NOMO-1 (cell line): ENCODE results near the gene XPC.

Experiments
- DNase-seq, 2 experiments: peaks; one replicate each; lab custom pipeline; 2025; ENCODE audit not compliant: unreplicated experiment in 2 of 2; lab: John Stamatoyannopoulos, UW

The XPC gene

DNA sequence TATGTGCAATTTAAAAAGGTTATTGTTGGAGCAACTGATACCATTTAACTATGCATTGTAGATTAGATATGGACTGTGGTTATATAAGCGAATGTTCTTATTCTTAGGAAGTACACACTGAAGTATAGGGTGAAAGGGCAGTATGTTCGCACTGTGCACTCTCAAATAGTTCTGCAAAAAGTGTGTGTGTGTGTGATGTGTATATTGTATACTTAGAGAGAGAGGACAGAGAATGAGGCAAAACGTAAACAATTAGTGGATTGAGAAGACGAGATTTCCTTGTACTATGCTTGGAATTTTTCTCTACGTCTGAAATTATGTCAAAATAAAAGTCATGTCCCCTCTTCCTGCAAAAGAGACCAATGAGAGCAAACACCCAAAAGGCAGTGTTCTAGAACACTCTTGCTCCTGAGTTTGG is 30.6 kb upstream of the XPC start:
- no peak for DNase-seq

DNA sequence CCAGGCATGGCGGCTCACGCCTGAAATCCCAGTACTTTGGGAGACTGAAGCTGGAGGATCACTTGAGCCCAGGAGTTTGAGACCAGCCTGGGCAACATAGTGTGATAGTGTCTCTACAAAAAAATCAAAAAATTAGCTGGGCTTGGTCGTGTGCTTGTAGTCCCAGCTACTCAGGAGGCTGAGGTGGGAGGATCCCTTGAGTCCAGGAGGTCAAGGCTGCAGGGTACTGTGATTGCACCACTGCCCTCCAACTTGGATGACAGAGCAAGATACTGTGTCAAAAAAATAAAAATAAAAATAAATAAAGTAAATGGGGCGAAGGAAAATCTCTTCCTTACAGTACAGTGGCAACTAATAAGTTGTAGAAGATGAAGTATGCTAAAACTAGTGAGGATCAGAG is 29.8 kb upstream of the XPC start:
- no peak for DNase-seq

DNA sequence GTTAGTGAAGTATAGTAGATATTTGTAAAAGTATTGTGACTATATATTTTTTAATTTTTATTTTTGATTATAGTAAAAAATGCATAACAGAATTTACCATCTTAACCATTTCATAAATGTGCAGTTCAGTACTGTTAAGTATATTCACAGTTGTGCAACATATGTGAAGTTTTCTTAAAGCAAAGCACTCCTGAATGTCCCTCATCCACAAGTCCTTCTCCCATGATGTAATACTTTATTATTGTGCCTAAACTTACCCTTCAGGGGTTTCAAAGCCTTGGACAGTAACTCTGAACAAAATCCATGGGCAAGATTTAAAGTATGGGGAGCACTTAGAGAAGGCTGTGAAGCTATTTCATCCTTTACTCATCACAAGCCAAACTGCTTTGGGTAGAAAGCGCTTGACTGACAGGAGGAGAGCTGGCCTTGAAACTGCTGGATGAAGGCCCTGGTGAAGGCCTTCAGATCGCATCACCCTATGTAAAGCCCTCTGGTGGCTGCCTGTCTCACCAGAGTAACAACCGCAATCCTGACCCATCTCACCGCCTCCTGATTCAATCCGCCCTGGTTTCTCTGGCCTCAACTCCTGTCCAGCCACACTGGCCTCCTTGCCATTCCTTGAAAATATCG is 28.3 kb upstream of the XPC start:
- DNase-seq: no peak

DNA sequence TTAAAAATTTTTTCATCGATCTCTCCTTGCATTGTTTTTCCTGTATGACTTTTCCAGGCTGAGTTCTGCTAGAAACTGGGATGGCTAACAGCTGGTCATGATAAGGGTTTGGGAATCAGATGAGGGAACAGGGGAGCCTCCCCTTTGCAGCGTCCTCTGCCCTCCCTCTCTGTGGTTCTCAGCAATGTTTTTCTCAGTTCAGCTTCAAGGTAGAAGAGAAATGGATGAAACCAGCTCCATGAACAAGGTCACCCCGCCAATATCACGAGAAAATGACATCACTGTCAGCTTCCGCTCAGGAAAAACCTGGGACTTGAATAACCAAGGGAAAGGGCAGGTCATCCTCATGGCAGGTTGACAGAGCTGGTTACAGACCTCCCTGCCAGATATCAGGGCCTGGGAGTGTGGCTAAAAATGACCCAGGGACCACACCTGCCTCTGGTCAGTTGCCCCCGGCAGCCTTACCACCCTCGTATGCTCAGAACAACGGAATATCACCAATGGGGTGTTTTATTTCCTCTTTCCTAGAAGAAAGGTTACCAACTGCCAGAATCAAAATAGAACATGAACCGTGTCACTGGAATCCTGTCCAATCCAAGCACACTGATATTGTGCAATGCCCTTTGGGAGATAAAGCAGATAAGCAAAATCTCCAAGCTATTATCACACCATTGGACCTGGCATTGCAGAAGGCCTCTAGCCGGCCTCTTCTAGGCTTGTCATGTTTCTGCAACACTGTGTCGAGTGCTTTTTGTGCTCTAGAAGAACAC is 26.3 kb upstream of the XPC start:
- DNase-seq: peak; percentile 68 to 93

DNA sequence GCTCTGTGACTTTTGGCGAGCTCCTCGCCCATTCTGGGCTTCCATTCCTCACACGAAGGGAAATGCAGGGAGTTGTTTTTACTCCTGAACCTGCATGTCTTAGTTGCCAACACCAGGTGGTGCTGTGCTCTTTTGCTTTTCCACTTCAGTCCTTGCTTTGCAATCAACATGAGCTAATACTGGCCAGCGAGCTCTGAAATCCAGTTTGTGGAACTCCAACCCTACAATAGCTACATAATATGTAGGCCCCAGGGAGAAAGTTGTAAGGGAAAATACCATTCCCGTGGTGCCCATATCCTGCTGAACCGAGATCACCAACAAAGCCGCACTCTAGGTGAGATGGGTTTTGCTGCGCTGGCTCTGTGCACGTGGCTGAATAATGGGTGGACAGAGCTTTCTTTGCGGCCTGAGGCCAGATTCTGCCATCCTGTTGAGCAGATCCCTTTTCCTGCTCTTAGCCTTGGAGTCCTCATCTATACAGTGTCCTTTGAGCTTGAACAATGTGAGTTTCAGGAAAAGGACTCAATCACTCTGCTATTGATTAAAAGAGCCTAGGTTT is 25.2 kb upstream of the XPC start:
- peak; percentile 55 to 84 for DNase-seq

DNA sequence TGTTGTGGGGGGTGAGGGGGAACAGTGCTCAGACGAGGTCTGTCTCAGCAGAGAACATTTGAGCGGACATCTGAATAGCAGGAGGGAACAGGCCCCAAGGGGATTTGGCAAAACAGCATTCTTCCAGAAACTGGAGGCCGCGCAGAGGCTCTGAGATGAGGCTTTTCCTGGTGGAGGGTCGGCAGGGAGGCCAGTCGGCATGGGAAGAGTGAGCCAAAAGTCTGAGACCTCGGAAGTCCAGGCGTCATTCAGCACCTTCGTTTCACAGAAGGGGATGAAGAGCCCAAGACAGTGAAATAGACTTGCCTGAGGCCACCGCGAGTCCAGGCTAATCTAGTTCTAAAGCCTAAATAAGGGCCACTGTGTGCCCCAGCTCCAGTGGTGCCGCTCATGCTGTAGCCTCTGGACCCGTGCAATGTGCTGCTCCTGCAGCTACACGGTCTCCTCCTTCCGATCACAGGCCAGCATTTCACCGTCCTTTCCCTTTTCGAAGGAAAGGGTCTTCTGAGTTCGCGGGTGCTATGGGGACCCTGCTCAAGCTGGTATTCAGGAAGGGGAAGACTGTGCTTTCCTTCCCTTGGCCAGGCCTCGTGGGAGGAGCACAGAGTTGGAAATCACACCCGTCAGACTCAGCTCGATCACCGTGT is 24.6 kb upstream of the XPC start:
- DNase-seq: no peak

DNA sequence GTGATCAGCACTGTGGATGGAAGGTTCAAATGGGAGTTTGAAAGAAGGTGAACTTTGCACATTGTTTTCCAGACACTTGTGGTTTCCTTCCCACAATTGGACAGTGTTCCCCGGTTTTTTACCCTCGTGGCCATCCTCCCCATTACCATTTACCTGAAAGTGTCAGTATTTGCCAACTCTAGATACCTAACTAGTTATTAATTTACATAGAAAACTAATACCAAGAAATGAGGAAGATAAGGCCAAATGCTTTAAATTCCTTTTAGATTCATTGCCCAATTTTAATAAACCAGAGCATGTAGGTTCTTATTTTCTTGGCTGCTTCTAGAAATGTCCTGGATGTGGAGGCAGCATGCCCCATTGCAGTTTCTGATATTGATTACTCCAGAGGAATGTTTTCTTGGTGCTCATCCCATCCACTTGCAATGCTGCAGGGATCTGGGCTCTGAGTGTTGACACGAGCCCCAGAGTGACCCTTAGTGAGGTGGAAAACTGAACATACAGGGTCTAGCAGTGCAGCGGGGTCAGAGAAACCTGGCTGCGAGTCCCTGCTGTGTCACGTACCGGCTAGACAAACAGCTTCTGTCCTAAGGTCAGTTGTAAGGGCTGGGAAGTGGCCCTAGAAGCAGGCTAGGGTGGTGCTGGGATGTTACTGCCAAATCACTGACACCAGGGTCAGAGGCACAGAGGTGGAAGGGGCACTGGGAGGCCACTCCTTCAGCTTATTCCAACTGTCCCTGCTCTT is 23.7 kb upstream of the XPC start:
- no peak for DNase-seq

DNA sequence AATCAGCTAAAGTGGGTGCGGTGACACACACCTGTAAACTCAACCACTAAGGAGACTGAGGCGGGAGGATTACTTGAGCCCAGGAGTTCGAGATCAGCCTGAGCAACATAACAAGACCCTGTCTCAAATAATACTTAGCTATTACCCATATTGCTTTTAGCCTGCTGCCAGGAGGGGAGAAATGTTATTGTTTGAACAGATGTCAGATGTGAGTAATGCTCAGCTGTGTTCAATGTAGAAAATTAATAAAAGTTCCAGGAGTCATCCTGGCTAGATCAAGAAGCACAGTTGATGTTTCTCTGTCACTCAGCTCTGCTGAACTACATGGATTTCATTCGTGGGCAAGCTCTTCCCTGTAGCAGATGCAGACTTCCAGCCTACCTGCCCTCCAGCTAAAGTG is 22.4 kb upstream of the XPC start:
- DNase-seq: no peak

DNA sequence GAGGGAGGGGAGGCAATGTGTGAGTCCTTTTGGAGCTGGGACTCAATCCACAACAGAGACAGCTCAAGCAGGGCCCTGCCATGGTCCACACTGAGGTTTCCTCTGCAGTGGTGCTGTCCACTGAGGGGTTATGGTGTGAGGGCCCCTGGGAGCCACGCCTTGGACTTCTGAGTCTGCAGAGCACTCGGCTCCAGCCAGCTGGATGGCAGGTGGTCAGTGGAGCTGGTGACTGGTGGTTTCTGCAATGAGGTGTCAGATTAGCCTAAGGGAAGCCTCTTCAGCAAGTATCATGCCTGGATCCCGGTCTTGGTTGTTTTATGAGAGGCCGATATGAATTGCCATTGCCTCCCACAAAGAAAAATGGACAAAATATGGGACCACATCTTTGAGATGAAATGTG is 21.9 kb upstream of the XPC start:
- no peak for DNase-seq

DNA sequence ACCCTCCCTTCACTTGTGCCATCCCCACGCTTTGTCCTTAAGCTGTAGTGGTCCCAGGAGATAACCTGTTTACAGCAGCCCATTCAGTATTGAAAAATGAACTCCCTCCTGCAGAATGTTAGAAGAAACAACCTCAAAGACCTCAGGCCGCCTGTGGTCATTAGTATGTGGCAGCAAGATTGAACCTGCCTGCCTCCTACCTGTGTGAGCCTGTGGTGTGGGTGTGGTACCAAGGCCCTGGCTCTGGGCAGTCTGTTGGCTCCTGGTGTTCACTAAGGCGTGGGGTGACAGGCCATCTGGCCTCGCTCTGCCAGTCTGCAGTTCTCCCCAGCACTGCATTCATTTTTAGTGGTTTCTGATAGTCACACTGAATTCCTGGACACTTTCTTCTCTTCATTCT is 21.2 kb upstream of the XPC start:
- no peak for DNase-seq

DNA sequence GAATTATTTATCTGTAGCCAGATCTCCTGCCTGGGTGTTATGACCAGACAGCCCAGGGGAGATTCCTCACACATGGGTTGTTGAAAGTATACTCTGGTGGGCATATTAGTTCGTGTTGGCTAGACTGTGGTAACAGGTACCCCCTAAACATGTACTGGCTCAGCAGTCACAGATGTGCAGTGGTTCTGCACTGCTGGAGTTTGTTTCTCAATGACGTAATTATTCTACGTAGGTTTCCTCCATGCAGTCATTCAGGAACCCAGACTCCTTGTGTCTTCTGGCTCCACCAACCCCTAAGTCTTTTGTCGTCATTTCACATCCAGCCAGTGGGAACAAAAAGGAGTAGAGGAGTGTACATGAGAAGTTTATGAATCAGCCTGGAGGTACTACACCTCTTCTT is 16.5 kb upstream of the XPC start:
- no peak for DNase-seq

DNA sequence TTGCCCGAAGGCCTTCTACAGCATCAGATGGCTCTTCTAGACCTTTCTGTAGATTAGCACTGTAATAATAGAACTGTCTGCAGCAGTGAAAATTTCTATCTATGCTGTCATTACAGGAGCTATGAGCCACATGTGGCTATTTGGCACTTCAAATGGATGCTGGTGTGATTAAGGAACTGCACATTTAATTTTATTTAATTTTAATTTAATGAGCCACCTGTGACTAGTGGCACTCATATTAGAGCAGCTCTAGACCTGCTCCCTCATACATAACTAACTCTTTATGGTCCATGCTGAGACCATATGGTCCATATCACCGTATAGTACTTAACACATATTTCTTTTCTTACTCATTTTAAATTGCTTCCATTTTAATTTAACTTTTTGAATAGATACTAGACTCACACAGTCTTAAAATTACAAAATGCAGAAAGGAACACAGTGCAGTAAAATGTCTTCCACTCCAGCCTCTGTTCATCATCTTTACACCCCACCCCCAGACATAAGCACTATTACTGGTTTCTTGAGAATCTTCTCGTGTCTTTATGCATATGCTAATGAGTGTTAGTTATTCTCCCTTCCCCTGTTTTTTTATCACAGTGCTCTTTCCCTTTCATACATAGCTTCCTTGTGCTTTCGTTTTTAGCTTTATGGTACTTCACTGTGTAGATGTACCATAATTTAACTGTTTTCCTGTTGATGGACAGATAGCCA is 9.8 kb upstream of the XPC start:
- no peak for DNase-seq

DNA sequence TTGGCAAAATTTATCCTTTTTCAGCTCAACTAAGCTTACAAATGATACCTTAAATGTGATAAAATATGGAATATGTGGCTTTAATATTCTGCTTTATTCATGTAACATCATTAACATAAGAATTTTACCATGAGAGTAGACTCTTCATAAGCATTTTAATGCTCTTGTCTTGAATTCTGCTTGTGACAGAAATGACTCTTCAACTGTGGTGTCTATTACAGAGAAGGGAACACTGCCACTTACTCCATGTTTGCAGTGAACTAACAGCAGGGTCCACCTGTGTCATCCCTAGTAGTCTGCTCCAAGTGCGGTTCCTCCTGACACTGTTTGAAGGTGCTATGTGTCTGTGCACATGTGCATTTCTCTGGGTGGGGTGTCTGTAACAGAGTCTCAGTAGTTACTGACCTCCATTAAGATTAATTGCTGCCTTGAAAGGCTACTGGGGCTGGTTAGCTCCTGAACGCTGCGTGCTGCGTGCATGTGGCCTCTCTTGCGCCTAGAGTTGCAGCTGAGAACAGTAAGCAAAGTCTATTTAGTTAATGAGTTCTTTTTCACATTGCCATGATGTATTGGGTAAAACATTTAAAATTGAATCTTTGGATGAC is 8.6 kb upstream of the XPC start:
- DNase-seq: no peak

DNA sequence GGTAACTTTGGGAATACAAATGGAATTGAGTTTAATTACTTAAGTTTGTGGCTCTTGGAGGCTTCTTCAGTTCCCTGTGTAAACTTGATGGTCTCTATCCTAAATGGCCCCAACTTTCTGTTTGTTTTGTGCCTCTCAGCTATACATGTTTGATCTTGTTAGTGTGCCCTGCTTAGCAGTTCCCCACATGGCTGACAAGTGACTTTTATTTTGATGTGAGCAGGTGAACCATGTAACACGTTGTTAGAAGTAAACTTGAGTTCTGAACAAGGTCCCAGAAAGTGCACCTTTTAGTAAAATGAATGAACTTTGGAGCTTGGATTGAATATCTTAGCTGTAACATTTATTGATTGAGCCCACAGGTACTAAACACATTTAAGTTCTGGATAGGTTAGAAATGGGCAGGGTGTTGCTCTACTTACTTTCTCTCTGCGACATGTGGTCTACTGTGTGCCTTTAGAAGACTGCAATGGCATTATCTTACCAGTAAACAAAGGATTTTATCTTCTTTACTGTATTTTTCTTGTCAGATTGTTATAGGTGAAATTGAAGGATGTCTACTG is 4.7 kb upstream of the XPC start:
- no peak for DNase-seq

DNA sequence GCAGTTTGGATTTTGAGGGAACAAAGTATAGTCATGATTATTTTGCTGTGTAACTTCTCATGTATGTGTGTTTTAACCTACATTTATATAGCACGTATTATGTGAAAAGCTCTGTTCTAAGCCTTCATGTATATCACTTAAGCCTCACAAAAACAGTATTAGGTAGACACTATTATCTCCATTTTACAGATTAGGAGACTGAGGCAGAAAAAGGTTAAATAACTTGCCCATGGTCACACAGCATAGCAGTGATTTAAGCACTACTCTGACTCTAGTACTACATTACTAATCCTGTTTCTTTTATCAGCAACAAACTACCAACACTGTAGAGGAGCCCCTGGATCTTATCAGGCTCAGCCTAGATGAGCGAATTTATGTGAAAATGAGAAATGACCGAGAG is 2.9 kb upstream of the XPC start:
- no peak for DNase-seq

DNA sequence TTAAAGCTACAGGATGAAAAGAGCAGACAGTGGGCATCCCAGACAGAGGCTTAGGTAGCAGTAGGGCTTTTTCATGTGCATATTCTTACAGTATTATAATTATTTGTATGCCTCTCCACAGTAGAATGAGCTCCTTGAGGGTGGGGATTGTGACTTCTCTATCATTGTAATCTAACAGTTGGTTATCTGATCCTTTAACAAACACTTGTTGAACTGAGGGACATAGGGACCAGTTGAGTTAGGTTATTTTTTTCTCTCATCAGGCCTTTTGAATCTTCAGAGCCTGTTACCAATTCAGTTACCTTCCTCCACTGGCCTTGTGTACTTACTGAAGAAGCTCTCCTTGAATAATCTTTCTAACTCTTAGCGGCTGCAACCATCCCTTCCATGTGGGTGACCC is 1.4 kb upstream of the XPC start:
- no peak for DNase-seq

DNA sequence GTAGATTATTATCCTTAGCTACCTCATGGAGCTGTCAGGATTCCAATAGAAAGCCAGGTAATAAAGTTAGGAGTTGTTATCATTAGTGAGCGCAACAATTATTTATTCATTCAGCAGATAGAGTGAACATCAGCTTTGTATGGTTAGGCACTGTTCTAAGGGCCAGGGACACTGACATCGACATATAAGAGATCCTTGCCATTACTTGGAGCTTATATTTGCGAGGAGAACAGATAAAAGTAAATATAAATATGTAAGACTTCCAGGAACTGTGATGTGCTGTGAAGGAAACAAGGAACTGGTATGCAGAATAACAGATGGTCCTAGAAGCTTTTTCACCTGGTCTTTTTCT is 689 bp upstream of the XPC start:
- DNase-seq: peak in 1 of 2 experiments; percentile 26

DNA sequence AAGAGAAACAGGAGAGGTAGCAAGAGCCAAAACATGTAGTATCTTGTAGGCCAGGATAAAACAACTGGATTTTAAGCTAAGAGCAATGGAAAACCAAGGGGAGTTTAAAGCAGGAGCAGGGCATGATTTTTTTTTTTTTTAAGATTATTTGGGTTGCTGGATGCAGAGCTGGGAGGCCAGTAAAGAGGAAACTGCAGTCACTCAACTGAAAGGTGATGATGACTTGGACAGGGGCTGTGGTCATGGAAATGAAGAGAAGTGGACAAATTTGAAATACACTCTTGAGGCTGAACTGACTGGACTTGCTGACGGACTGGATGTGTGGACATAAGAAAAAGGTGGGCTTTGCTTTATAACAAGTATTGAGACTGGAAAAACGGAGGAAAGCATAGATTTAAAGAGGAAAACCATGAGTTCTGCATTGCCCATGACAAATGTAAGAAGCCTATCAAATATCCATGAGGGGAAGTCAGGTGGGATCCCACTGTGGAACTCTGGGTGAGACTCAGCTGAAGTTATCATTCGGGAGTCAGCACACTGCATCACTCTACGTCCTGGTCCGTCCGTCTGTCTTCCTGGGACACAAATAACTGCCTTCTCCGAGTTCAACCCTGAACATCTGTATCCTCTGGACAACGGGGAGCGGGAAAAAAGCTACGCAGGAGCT is 688 bp downstream of the XPC start:
- DNase-seq: no peak

DNA sequence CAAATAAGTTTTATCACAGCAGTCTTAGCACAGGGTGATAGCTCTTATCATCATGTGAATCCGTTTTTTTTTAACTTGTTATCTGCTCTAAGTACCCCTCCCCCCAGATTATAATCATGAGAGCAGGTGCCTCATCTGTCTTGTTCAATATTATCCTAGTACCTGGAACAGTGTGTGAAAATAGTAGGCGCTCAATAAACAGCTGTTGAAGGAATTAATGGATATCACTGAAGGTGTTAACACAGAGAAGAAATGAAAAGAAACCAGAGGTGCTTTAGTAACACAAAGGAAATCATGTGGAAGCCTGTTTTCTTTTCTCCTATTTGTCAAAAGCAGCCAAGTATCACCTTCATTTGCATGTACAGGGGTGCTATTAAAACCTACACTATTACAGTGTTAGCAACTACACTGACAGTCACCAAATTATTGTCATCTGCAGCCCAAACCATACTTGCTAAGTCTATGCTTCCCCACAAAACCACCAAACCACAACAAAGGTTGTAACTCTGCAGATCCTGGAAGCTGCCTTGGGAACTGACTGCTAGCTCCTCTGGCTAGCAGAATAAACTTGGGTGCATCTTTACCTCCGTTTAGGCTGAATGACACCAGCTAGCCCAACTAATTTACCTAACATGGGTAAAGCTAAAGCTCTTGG is 2.9 kb downstream of the XPC start:
- peak; percentile 23 to 57 for DNase-seq
